ENCODE data around the gene HLA-DPA1.

The HLA-DPA1 gene

DNA sequence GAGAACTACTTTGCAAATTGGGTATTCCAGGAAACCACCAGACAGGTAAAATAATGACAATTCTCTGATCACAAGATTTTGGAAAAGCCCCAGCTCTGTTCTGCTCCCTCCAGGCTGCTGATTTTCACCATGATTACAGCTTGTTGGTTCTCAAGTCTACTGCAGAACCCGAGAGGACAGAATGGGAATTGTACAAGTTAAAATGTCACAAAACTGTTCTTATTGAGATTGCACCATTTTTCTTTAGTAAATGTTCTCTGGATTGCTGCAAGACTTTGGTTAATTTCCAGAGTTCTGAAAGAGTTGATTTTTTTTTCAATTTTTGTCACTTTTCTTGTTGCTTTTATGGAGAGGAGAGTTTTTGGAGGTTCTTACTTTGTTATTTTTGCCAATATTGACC, 36.9 kb downstream of the HLA-DPA1 start:
- Histone ChIP-seq H3K4me3 (ENCODE audit: low read length) (no peak overlapping the region), H3K9me3 (ENCODE audit: low read length) (no peaks in the 10 kb centered on the region), H2AFZ (ENCODE audit: low read depth, low read length) (no peak overlapping the region), H3K36me3 (ENCODE audit: insufficient read depth, low read length) (no peaks in the 10 kb centered on the region), H3K27me3 (ENCODE audit: insufficient read depth, low read length) (peaks cover 4% of the 10 kb centered on the region), H3K4me1 (ENCODE audit: insufficient read depth, low read length) (no peaks in the 10 kb centered on the region)

DNA sequence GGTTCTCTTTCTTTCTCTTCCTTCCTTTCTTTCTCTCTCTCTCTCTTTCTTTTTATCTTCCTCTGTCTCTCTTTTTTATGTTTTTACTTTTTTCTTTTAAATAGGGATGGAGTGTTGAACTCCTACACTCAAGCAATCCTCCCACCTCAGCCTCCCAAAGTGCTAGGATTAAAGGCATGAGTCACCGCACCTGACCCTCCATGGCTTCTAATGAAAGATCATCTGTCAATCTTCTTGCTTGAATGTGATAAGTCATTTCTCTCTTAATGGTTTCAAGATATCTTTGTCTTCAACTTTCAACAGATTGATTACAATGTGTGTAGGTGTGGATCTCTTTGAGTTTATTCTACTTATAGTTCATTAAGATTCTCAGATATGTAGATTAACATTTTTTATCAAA, 38.9 kb downstream of the HLA-DPA1 start:
- Histone ChIP-seq H3K27me3 (ENCODE audit: insufficient read depth, low read length) (peaks cover 6% of the 10 kb centered on the region), H3K9me3 (ENCODE audit: low read length) (no peaks in the 10 kb centered on the region), H2AFZ (ENCODE audit: low read depth, low read length) (no peak overlapping the region), H3K36me3 (ENCODE audit: insufficient read depth, low read length) (no peaks in the 10 kb centered on the region), H3K4me3 (ENCODE audit: low read length) (no peak overlapping the region), H3K4me1 (ENCODE audit: insufficient read depth, low read length) (no peaks in the 10 kb centered on the region)

DNA sequence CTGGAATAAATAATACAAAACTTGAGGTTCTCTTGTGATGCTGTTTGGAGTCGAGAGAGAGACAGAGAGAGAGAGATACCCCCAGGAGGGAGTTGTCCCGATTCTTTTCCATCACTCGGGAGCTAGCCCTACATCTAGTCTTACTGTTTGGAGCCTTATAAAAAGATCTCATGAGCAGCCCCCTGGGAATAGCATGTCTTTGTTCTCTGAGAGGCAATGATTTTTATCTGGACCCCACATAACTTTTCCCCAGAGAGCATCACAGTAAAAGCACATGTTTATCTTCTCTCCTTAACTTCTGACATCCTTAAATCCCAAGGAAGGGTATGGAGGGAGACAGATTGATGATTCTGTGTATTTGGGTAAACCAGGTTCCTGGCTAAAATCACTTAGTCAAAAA, 43.2 kb downstream of the HLA-DPA1 start:
- Histone ChIP-seq H3K36me3 (ENCODE audit: insufficient read depth, low read length) (no peaks in the 10 kb centered on the region), H3K9me3 (ENCODE audit: low read length) (no peaks in the 10 kb centered on the region), H3K27me3 (ENCODE audit: insufficient read depth, low read length) (peaks cover 10% of the 10 kb centered on the region)

DNA sequence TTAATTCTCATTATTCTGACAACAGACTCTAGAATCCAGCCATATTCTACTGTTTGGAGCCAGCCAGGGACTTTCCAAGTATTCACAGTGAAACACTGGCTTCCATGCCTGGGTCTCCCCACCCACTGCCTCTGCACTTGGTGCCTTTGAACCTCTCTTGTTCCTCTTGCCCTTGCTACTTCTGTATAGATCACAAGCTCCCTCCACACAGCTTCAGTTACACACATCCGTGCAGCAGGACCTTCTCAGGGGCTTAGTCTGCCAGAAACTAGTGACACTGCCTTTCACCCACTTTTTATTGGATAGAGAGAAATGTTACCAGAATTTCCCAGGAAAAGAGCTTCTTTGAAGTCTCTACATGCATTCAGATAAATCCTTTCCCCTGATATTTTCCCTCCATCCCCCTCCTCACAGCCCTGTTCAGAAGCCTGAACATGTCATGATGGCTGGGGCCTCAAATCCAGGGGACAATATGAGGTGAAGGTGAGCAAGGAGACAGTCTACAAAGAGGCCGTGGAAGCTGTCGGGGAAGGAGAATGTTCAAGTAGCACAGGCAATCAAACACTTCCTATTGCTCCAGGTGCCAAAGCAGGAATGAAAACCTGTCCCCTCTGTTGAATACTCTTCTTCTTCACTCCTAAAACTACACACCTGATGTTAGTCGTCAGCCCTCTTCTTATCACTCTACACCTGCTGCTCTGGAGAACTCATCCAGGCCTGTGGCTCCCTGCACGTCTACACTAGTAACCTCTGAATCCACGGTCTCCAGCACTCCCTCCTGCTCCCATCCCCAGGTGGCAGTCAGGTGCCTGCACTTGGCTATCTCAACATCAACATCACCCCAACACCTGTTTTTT, 43.9 kb downstream of the HLA-DPA1 start:
- Histone ChIP-seq H3K9me3 (ENCODE audit: low read length) (no peaks in the 10 kb centered on the region), H3K27me3 (ENCODE audit: insufficient read depth, low read length) (peaks cover 10% of the 10 kb centered on the region), H3K36me3 (ENCODE audit: insufficient read depth, low read length) (no peaks in the 10 kb centered on the region), H3K4me1 (ENCODE audit: insufficient read depth, low read length) (no peaks in the 10 kb centered on the region), H3K4me3 (ENCODE audit: low read length) (no peak overlapping the region), H2AFZ (ENCODE audit: low read depth, low read length) (no peak overlapping the region)

More for the DNA sequence above, 43.2 kb downstream of the HLA-DPA1 start:
- Histone ChIP-seq H2AFZ (ENCODE audit: low read depth, low read length) (no peak overlapping the region), H3K4me1 (ENCODE audit: insufficient read depth, low read length) (no peaks in the 10 kb centered on the region), H3K4me3 (ENCODE audit: low read length) (no peak overlapping the region)

GRCh38 chr6:33028220-33028849, 45.1 kb downstream of the HLA-DPA1 start:
- no peaks in the 10 kb centered on the region for H3K9me3 ChIP-seq (ENCODE audit: low read length)
- H3K4me1 ChIP-seq (ENCODE audit: insufficient read depth, low read length), result no peaks in the 10 kb centered on the region
- H2AFZ ChIP-seq (ENCODE audit: low read depth, low read length), result no peak overlapping the region
- peaks cover 10% of the 10 kb centered on the region for H3K27me3 ChIP-seq (ENCODE audit: insufficient read depth, low read length)
- H3K4me3 ChIP-seq (ENCODE audit: low read length), result no peak overlapping the region
- no peaks in the 10 kb centered on the region for H3K36me3 ChIP-seq (ENCODE audit: insufficient read depth, low read length)

DNA sequence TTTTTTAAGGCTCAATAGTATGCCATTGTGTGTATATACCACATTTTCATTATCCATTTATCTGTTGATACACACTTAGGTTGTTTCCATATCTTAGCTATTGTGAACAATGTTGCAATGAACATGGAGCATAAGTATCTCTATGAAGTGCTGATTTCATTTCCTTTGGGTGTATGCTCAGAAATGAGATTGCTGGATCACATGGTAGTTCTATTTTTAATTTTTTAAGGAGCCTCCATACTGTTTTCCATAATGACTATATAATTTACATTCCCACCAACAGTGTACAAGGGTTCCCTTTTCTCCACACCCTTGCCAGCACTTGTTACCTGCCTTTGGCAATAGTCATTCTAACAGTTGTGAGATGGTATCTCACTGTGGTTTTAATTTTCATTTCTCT, 48.9 kb downstream of the HLA-DPA1 start:
- Histone ChIP-seq H3K4me3 (ENCODE audit: low read length) (no peak overlapping the region), H3K27me3 (ENCODE audit: insufficient read depth, low read length) (peaks cover 20% of the 10 kb centered on the region), H3K9me3 (ENCODE audit: low read length) (no peaks in the 10 kb centered on the region), H3K36me3 (ENCODE audit: insufficient read depth, low read length) (no peaks in the 10 kb centered on the region), H3K4me1 (ENCODE audit: insufficient read depth, low read length) (no peaks in the 10 kb centered on the region), H2AFZ (ENCODE audit: low read depth, low read length) (no peak overlapping the region)

GRCh38 chr6:33023536-33023935, 49.9 kb downstream of the HLA-DPA1 start:
- peaks cover 22% of the 10 kb centered on the region for H3K27me3 ChIP-seq (ENCODE audit: insufficient read depth, low read length)
- H3K4me3 ChIP-seq (ENCODE audit: low read length), result no peak overlapping the region
- no peaks in the 10 kb centered on the region for H3K9me3 ChIP-seq (ENCODE audit: low read length)
- no peak overlapping the region for H2AFZ ChIP-seq (ENCODE audit: low read depth, low read length)
- no peaks in the 10 kb centered on the region for H3K36me3 ChIP-seq (ENCODE audit: insufficient read depth, low read length)
- H3K4me1 ChIP-seq (ENCODE audit: insufficient read depth, low read length), result no peaks in the 10 kb centered on the region

GRCh38 chr6:33021917-33022316, 51.5 kb downstream of the HLA-DPA1 start:
- Histone ChIP-seq H3K27me3 (ENCODE audit: insufficient read depth, low read length) (peaks cover 35% of the 10 kb centered on the region), H3K4me1 (ENCODE audit: insufficient read depth, low read length) (no peaks in the 10 kb centered on the region), H3K9me3 (ENCODE audit: low read length) (no peaks in the 10 kb centered on the region), H3K4me3 (ENCODE audit: low read length) (no peak overlapping the region), H2AFZ (ENCODE audit: low read depth, low read length) (no peak overlapping the region), H3K36me3 (ENCODE audit: insufficient read depth, low read length) (no peaks in the 10 kb centered on the region)

DNA sequence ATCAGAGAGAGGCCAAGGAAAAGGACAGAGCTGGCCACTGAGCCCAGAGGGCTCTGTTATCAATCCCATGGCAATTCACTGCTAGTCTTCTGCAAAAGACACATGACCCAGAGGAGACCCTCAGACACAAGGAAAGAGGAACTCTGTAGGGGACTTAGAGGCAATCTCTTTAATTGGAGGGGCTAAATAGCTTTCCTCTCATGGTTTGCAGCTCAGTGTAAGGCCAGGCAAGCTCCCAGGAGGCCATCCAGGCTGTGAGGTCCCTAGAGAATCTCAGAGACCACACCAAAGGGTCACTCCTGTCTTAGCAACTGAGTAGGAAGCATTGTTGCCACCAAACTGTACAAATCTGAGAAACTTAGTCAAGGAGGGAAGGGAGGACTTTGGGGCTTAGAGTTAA, 54.1 kb downstream of the HLA-DPA1 start:
- Histone ChIP-seq H3K4me1 (ENCODE audit: insufficient read depth, low read length) (no peaks in the 10 kb centered on the region), H3K9me3 (ENCODE audit: low read length) (no peaks in the 10 kb centered on the region), H2AFZ (ENCODE audit: low read depth, low read length) (no peak overlapping the region), H3K4me3 (ENCODE audit: low read length) (no peak overlapping the region), H3K27me3 (ENCODE audit: insufficient read depth, low read length) (peaks cover 39% of the 10 kb centered on the region), H3K36me3 (ENCODE audit: insufficient read depth, low read length) (no peaks in the 10 kb centered on the region)

DNA sequence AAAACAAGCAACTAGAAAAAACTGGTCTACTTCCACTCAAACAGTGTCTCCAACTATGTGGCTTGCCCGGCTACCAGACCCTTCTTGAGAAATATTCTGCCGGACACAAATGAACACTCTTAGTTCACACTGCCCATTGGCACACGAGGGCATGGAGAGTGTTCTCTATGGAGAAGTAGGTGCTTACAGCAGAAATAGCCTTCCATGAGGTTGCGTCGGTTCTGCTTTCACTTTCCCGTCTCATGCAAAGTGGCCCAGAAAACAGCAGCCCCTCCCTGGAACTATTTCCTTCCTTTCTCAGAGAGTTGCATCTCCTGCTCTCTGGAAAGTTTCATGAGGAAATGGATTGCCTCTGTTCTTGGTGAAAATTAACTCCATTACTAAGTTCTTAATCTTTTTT, 54.5 kb downstream of the HLA-DPA1 start:
- Histone ChIP-seq H2AFZ (ENCODE audit: low read depth, low read length) (no peak overlapping the region), H3K27me3 (ENCODE audit: insufficient read depth, low read length) (peaks cover 39% of the 10 kb centered on the region), H3K9me3 (ENCODE audit: low read length) (no peaks in the 10 kb centered on the region), H3K36me3 (ENCODE audit: insufficient read depth, low read length) (no peaks in the 10 kb centered on the region), H3K4me1 (ENCODE audit: insufficient read depth, low read length) (no peaks in the 10 kb centered on the region), H3K4me3 (ENCODE audit: low read length) (no peak overlapping the region)

DNA sequence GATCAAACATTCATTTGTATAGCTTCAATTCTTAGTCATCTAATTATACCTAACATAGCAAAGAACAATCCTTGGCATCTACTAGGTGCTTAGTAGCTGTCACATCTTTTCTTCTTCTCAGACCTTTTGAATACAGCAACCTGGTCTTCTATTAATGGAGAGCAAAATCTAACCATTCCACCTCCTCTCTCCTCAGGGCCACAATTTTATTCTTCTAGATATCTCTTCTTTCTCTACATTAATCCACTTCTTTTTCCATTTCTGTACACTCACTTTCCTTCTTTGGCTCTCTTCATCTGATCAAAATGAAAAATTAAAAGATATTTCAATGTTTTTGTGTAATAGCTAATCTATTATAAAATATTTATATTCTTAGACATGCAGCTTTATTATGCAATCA, 55.0 kb downstream of the HLA-DPA1 start:
- Histone ChIP-seq H2AFZ (ENCODE audit: low read depth, low read length) (no peak overlapping the region), H3K36me3 (ENCODE audit: insufficient read depth, low read length) (no peaks in the 10 kb centered on the region), H3K4me3 (ENCODE audit: low read length) (no peak overlapping the region), H3K4me1 (ENCODE audit: insufficient read depth, low read length) (no peaks in the 10 kb centered on the region), H3K9me3 (ENCODE audit: low read length) (no peaks in the 10 kb centered on the region), H3K27me3 (ENCODE audit: insufficient read depth, low read length) (peaks cover 39% of the 10 kb centered on the region)

GRCh38 chr6:33017694-33018353, 55.6 kb downstream of the HLA-DPA1 start:
- no peak overlapping the region for H3K4me3 ChIP-seq (ENCODE audit: low read length)
- no peaks in the 10 kb centered on the region for H3K9me3 ChIP-seq (ENCODE audit: low read length)
- H3K4me1 ChIP-seq (ENCODE audit: insufficient read depth, low read length), result no peaks in the 10 kb centered on the region
- no peak overlapping the region for H2AFZ ChIP-seq (ENCODE audit: low read depth, low read length)
- H3K27me3 ChIP-seq (ENCODE audit: insufficient read depth, low read length), result peaks cover 39% of the 10 kb centered on the region
- H3K36me3 ChIP-seq (ENCODE audit: insufficient read depth, low read length), result no peaks in the 10 kb centered on the region

- no peaks in the 10 kb centered on the region for H3K4me1 ChIP-seq (ENCODE audit: insufficient read depth, low read length)
- H3K9me3 ChIP-seq (ENCODE audit: low read length), result no peaks in the 10 kb centered on the region
- no peaks in the 10 kb centered on the region for H3K36me3 ChIP-seq (ENCODE audit: insufficient read depth, low read length)
- no peak overlapping the region for H3K4me3 ChIP-seq (ENCODE audit: low read length)
- H3K27me3 ChIP-seq (ENCODE audit: insufficient read depth, low read length), result peaks cover 40% of the 10 kb centered on the region
- H2AFZ ChIP-seq (ENCODE audit: low read depth, low read length), result no peak overlapping the region
Measured at GRCh38 chr6:33017018-33017417, 56.4 kb downstream of the HLA-DPA1 start.
